GM18520 (cell line): ENCODE data around the gene GRK5.

Experiments
- ATAC-seq: cut with Tn5 transposase; IDR thresholded peaks from one replicate; pipeline ENCODE4 v1.9.1; 2021; ENCODE audit not compliant: unreplicated experiment

Gene GRK5

DNA sequence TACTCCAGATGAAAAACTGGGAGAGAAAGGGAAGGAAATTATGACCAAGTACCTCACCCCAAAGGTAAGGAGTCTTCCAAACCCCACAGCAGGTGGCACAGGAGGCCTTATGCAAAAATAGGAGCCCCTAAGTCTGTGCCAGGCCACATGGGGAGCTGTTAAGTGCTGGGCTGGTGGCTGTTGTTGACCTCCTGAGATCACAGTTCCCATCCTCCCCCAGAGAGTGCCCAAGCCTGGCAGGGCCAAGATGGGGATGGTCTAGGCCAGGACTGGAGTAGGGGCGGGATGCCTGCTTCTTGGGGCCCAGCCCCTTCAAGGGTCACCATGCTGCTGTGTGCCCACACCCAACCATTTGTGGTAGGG, 189.3 kb downstream of the GRK5 start:
- no peak for ATAC-seq

- no peak for ATAC-seq
Observed at GRCh38 chr10:119397416-119397815, 190.0 kb downstream of the GRK5 start.

DNA sequence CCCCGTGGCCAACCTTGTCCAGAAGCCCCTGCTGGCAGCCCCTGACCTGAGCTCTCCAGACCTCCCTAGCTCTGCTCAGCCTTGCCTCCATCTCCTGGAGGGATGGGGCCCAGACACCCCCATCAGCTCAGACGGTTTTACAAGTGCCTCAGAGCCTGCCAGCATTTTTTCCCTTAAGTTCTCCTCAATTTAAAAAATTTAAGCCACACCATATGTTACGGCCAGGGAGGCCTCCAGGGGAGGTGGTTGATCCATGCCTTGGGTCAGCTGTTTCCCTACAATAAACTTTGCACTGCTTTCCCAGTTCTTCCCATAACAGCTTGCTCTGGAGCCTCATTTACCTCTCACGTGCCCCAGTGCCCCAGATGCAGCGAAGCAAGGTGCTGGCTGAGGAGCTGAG, 191.6 kb downstream of the GRK5 start:
- no peak for ATAC-seq

GRCh38 chr10:119399466-119399865, 192.1 kb downstream of the GRK5 start:
- no peak for ATAC-seq

- no peak for ATAC-seq
Observed at GRCh38 chr10:119401671-119402395, 194.5 kb downstream of the GRK5 start.

DNA sequence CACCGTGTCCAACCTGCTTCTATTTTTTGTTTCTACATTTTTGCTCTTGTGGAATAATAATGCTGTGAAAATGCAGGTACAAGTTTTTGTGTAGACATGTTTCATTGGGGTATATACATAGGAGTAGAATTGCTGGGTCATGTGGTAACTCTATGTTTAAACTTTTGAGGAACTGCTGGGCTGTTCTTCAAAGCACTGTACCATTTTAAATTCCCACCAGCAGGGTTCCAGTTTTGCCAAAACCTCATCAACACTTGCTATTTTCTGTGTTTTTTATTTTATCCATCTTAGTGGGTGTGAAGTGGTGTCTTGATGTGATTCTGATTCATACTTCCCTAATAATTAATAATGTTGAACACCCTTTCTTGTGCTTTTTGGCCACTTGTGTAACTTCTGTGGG, 196.6 kb downstream of the GRK5 start:
- no peak for ATAC-seq

GRCh38 chr10:119404719-119405519, 197.5 kb downstream of the GRK5 start:
- no peak for ATAC-seq

DNA sequence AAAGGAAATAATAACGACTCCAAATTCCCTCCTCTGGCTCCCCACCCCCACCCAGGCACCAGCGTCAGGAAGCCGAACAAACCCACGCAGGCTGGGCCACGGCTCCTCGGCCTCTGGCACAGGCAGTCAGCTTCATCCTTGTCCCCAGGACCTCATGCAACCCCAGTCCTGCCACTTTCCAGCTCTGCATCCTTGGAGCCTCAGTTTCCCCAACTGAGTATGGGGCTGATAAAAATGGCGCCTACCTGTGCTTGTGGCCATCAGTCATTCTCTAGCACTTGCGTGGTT, 198.1 kb downstream of the GRK5 start:
- ATAC-seq, result no peak

DNA sequence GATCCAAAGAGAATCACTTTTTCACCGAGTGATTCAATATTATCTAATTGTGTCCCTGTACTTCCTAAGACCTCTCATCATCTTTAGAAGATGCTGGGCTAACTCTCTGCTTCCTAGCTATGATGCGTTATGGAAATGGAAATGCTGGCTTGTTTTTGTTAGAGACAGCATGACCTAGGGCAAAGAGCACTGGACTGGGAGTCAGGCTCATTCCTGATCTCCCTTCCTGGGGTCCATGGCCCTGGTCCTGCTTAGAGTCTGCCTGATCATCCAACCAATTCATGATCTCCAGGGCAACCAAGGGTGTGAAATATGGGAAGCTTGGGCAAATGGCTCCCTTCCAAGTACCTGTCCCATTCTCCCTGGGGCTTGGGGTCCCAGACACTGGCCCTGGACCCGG, 198.8 kb downstream of the GRK5 start:
- ATAC-seq, result no peak

DNA sequence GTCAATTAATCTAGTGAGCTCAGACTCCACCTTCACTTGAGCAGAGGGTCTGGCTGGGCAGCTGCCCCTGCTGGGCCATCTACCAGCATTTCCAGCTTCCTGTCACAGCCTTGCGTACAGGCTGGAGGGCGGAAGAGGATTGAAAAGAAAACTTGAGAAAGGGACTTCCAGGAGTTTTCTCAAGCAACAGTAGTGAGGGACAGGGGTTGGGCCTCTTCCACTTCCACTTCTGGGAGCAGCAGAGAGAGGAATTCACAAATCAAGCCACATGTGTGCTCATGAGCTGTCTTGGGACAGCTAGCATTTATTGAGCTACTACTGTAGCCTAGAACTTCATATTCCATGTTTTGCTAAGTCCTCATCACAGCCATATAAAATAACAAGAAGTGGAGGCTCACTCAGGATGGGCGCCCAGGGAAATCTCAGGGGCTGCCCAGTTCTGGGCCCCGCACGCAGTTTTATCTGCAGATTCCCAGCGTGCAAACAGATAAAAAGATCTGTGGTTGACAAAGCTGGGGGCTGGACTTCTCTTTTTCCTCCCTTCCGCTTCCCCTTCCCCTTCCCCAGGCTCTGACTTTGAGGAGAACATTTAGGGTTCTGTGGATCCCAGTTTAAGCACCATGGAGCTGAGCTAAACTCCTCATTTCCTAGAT, 199.4 kb downstream of the GRK5 start:
- ATAC-seq, result no peak

GRCh38 chr10:119407254-119407777, 199.9 kb downstream of the GRK5 start:
- ATAC-seq, result no peak

DNA sequence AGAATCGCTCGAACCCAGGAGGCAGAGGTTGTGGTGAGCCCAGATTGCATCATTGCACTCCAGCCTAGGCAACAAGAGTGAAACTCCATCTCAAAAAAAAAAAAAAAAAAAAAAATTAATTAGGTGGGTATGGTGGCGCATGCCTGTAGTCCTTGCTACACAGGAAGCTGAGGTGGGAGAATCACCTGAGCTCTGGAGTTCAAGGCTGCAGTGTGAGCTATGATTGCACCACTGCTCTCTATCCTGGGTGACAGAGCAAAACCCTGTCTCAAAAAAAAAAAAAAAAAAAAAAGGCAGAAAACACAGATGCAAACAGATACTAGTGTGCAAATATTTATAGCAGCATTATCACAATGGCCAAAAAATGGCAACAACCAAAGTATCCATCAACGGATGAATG, 200.7 kb downstream of the GRK5 start:
- no peak for ATAC-seq

- ATAC-seq, result no peak
Observed at GRCh38 chr10:119408969-119409371, 201.6 kb downstream of the GRK5 start.

- no peak for ATAC-seq
Observed at GRCh38 chr10:119409385-119409784, 202.0 kb downstream of the GRK5 start.

GRCh38 chr10:119409906-119410305, 202.5 kb downstream of the GRK5 start:
- ATAC-seq, result no peak

DNA sequence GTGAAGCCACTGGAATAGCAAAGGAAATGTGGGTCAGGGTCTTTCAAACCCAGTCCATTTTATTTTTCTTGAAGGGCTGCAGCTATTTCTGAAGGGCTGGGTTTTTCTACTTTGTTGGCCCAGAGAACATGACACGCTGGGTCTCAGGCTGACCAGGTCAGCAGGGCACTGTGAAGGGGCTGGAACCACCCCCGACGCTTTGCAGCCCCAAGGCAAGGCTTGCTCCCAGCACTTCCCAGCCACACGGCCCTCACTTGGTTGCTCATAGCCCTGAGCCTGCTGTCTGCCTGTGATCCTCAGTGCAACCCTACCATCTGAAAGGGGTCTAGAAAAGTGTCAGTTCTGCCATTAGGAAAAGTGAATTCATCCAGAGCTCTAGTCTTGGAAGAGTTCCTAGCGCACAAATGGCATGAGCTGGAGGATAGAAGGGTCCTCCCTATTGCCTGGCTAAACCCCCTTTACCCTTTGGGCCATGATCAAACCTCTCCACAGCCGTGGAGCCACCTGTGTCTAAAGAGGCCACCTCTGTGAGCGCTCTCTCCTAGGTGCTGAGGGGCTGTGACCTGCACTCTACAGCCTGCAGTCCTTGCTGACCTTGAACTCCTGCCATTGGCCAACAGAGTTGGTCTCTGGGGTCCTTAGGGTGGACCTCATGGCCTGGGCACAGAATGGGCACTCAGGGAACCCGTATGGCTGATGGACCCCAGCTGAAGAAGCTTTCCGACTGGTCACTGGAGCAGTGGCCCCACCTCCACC, 203.2 kb downstream of the GRK5 start:
- ATAC-seq, result no peak

GRCh38 chr10:119412244-119413092, 205.1 kb downstream of the GRK5 start:
- ATAC-seq, result no peak

DNA sequence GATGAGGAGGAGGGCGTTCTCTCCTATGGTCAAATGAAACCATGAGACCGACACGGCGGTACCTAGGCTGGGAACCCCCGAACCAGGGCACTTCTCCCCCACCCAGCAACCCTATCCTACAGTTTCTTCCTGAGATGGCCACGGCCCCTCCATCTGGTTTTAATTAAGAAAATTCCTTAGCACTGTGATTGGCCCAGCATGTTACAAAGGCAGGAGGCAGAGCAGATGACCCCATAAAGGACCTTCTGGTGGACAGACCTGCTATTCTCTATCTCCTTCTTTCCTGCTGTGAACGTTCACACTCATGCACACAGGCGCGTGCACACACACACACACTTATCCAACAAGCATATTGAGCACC, 205.7 kb downstream of the GRK5 start:
- no peak for ATAC-seq

DNA sequence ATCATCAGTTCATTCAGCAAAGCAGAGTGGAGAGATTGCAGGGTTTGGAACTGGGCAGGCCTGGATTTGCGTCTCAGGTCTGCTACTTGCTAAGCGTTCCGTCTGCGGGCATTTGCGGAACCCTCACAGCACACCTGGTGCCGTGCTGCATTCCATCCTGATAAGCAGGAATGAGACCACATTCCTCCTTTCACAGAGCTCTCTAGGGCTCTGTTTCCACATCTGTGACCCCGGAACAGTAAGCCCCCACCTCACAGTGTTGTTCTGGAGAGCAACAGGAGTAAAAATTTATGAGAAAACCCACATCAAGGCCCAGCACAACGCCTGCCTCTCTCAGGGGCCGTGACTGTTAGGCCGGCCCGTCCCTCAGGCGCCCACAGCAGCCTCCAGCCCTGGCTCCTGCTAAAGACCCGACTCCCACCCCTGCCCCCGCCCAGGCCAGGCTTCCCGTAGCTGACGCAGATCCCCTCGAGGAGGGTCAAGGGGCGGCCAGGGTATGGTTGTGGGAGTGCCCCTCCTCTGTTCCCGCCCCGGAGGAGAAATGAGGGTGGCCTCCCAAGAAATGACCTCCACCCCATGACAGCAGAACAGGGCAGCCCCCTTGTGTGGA, 206.2 kb downstream of the GRK5 start:
- ATAC-seq, result no peak

DNA sequence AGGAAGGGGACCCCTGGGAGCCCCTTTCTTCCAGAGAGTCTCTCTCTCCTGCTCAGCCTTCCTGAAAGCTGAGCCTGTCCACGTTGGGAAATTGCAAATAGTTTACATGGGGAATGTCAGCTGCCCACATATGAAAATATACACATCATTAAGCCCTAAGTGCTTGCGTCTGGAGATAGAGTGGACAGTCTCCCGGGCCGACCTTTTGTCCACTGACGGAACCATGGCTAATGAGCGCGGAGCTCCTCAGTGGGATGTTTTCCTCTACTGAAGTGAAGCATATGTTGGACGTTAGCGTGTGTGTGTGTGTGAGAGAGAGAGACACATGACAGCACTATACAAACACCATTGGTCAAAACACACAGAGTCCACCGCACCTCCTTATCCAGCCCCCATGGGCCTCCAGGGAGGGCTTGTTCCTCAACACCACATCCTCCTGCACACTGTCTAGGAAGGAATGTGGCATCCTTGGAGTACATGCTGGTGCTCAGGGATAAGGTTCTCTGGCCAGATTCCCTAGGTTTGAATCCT, 206.8 kb downstream of the GRK5 start:
- ATAC-seq, result no peak
